ENCODE results near the gene FREY1.

FREY1 gene

GRCh38 chr11:45889966-45890365 is 17.1 kb downstream of the FREY1 start:
- DNase-seq: no peak

- DNase-seq: no peak
These were observed 17.5 kb downstream of the FREY1 start for GRCh38 chr11:45889555-45889954.

GRCh38 chr11:45887587-45887986 is 19.5 kb downstream of the FREY1 start:
- no peak for DNase-seq

- no peak for DNase-seq
These were observed 20.1 kb downstream of the FREY1 start for GRCh38 chr11:45886816-45887520.

GRCh38 chr11:45885921-45886721 is 20.9 kb downstream of the FREY1 start:
- DNase-seq: no peak

GRCh38 chr11:45885274-45885920 is 21.7 kb downstream of the FREY1 start, which contains the start of gene MAPK8IP1:
MAPK8IP1 (plus strand) TSS chr11:45885651; CDS start chr11:45885821, 170 bp downstream.
- DNase-seq: no peak

- no peak for DNase-seq
These were observed 22.4 kb downstream of the FREY1 start for GRCh38 chr11:45884596-45885185.

- DNase-seq: no peak
These were observed 25.2 kb downstream of the FREY1 start for GRCh38 chr11:45881708-45882368.

- DNase-seq: no peak
These were observed 26.1 kb downstream of the FREY1 start for GRCh38 chr11:45880772-45881570.

- DNase-seq: no peak
These were observed 27.0 kb downstream of the FREY1 start for GRCh38 chr11:45879803-45880686.

GRCh38 chr11:45877845-45878244 is 29.2 kb downstream of the FREY1 start:
- no peak for DNase-seq

GRCh38 chr11:45877221-45877620 is 29.9 kb downstream of the FREY1 start:
- DNase-seq: no peak

- no peak for DNase-seq
These were observed 30.7 kb downstream of the FREY1 start for GRCh38 chr11:45876401-45876800.

GRCh38 chr11:45872651-45873356 is 34.3 kb downstream of the FREY1 start:
- no peak for DNase-seq

- DNase-seq: no peak
These were observed 35.4 kb downstream of the FREY1 start for GRCh38 chr11:45871638-45872037.

GRCh38 chr11:45870706-45871105 is 36.4 kb downstream of the FREY1 start:
- DNase-seq: no peak

GRCh38 chr11:45869551-45869950 is 37.5 kb downstream of the FREY1 start:
- no peak for DNase-seq

GRCh38 chr11:45864041-45864440 is 43.0 kb downstream of the FREY1 start:
- DNase-seq: no peak

GRCh38 chr11:45860764-45861510 is 46.1 kb downstream of the FREY1 start:
- no peak for DNase-seq

Measured in SIG-M5 (cell line).